Measurements from ENCODE around the gene RING1. TPM values are rescaled to one million over a fixed set of nuclear protein-coding genes. Genes with fewer than 3 reads are reported as not detected.

RING1 gene
- total RNA-seq, 4 donors from 2014 or later: 15.0 to 25.3 (median 20.6) TPM

- peaks cover 18 to 28% (median 22%) of the 10 kb centered on the region in 4 donors for H3K36me3 ChIP-seq
- peak within 1 kb of the TSS; percentile 62 to 65 (median 62) for H3K4me3 ChIP-seq
- TF ChIP-seq EP300 (IDR thresholded peaks at IDR 0.05): no peak
- TF ChIP-seq POLR2AphosphoS5 (IDR thresholded peaks at IDR 0.05): peak; percentile 68 to 73
- no peak for TF ChIP-seq CTCF (IDR thresholded peaks at IDR 0.05)
- TF ChIP-seq POLR2A (IDR thresholded peaks at IDR 0.05; ENCODE audit: low read depth): no peak
- 2% methylated on average over 19 of the region's 48 CpGs for WGBS
- H3K4me1 ChIP-seq: peaks cover 49 to 73% (median 65%) of the 10 kb centered on the region in 4 donors
- H3K9me3 ChIP-seq: no peaks in the 10 kb centered on the region
- intact Hi-C loops (cut with DNase I): no loop called here
- peak within 1 kb of the TSS; percentile 31 to 68 (median 60) for H3K27ac ChIP-seq (replicated peaks in 1 of 4)
- no peaks in the 10 kb centered on the region for H3K27me3 ChIP-seq
- DNase-seq (ENCODE audit: extremely low spot score): peak; percentile 98
Observed at GRCh38 chr6:33204415-33205190, 3.7 kb upstream of the RING1 start, which contains the start of gene HSD17B8. Gene HSD17B8, plus strand, starts transcription at chr6:33204655. Its CDS starts 14 bp downstream, at chr6:33204669.

DNA sequence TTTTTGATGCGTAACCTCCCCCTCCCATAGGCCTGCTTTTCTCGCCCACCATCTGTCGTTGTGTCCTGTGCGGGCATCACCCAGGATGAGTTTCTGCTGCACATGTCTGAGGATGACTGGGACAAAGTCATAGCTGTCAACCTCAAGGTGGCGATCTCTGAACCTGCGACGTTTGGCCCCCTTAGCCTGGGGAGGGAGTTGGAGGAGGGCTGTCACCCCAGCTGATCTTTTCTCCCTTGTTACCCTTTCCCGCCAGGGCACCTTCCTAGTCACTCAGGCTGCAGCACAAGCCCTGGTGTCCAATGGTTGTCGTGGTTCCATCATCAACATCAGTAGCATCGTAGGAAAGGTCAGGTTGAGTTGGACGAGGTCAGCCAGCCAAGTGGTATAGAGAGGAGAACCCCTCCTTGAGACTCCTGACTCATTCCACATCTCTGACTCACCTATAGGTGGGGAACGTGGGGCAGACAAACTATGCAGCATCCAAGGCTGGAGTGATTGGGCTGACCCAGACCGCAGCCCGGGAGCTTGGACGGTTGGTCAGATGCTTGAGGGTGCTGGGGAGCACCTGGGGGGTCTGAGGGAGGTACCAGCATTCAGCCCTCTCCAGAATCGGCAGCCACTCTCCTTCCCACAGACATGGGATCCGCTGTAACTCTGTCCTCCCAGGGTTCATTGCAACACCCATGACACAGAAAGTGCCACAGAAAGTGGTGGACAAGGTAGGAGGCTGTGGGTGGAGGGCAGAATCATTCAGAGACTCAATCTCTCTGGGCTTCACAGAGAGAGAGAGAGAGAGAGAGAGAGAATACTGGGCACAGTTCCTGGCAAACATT, 2.9 kb upstream of the RING1 start:
- DNase-seq (ENCODE audit: extremely low spot score): no peak
- WGBS: 54% methylated on average over 13 of the region's 17 CpGs

GRCh38 chr6:33206027-33206863, 2.1 kb upstream of the RING1 start:
- Histone ChIP-seq H3K4me1 (peaks cover 48 to 69% (median 60%) of the 10 kb centered on the region in 4 donors), H3K4me3 (no peak overlapping the region)
- intact Hi-C loops (cut with DNase I): no loop called here

More for the DNA sequence above, 2.9 kb upstream of the RING1 start:
- peaks cover 18 to 36% (median 30%) of the 10 kb centered on the region in 4 donors for H3K36me3 ChIP-seq
- intact Hi-C loops (cut with DNase I): no loop called here
- no peaks in the 10 kb centered on the region for H3K27me3 ChIP-seq
- H3K4me1 ChIP-seq: peaks cover 49 to 71% (median 63%) of the 10 kb centered on the region in 4 donors
- peak overlapping the region; percentile 62 to 65 (median 62) for H3K4me3 ChIP-seq
- peak overlapping the region in 3 of 4 donors; percentile 31 to 68 (median 60) for H3K27ac ChIP-seq (replicated peaks in 1 of 4)
- no peak for TF ChIP-seq CTCF (IDR thresholded peaks at IDR 0.05)
- no peak for TF ChIP-seq POLR2A (IDR thresholded peaks at IDR 0.05; ENCODE audit: low read depth)
- TF ChIP-seq POLR2AphosphoS5 (IDR thresholded peaks at IDR 0.05): no peak
- TF ChIP-seq EP300 (IDR thresholded peaks at IDR 0.05): no peak
- H3K9me3 ChIP-seq: no peaks in the 10 kb centered on the region

More at GRCh38 chr6:33206027-33206863, 2.1 kb upstream of the RING1 start:
- Histone ChIP-seq H3K27me3 (no peaks in the 10 kb centered on the region), H3K36me3 (peaks cover 18 to 45% (median 39%) of the 10 kb centered on the region in 4 donors), H3K9me3 (no peaks in the 10 kb centered on the region), H3K27ac (replicated peaks in 1 of 4) (no peak overlapping the region)
- TF ChIP-seq POLR2AphosphoS5 (IDR thresholded peaks at IDR 0.05) (no peak), EP300 (IDR thresholded peaks at IDR 0.05) (no peak), CTCF (IDR thresholded peaks at IDR 0.05) (no peak), POLR2A (IDR thresholded peaks at IDR 0.05; ENCODE audit: low read depth) (no peak)
- no peak for DNase-seq (ENCODE audit: extremely low spot score)
- WGBS: 85% methylated on average over 3 of the region's 3 CpGs
